ENCODE measurements around the gene MCF2L.

MCF2L gene

GRCh38 chr13:113143466-113144254, 174.6 kb downstream of the MCF2L start:
- H3K4me1 ChIP-seq (ENCODE audit: control insufficient read depth, low read depth, low read length), result no peaks in the 10 kb centered on the region
- no peaks in the 10 kb centered on the region for H3K27me3 ChIP-seq (ENCODE audit: control insufficient read depth, insufficient read depth, low read length)
- no peak overlapping the region for H3K4me3 ChIP-seq (ENCODE audit: low read length)
- H3K27ac ChIP-seq (ENCODE audit: low read length), result no peak overlapping the region
- no peaks in the 10 kb centered on the region for H3K36me3 ChIP-seq (ENCODE audit: control insufficient read depth, low read depth, low read length)
- no peak overlapping the region for H3K9ac ChIP-seq (ENCODE audit: low read length)
- no peaks in the 10 kb centered on the region for H3K9me3 ChIP-seq (ENCODE audit: control insufficient read depth, low read depth, low read length)

- Histone ChIP-seq H3K27me3 (ENCODE audit: control insufficient read depth, insufficient read depth, low read length) (no peaks in the 10 kb centered on the region), H3K36me3 (ENCODE audit: control insufficient read depth, low read depth, low read length) (no peaks in the 10 kb centered on the region)
Measured at GRCh38 chr13:113144255-113144629, 175.2 kb downstream of the MCF2L start.

GRCh38 chr13:113145496-113145895, 176.5 kb downstream of the MCF2L start:
- Histone ChIP-seq H3K27ac (ENCODE audit: low read length) (no peak overlapping the region), H3K27me3 (ENCODE audit: control insufficient read depth, insufficient read depth, low read length) (no peaks in the 10 kb centered on the region), H3K9ac (ENCODE audit: low read length) (no peak overlapping the region), H3K36me3 (ENCODE audit: control insufficient read depth, low read depth, low read length) (no peaks in the 10 kb centered on the region), H3K9me3 (ENCODE audit: control insufficient read depth, low read depth, low read length) (no peaks in the 10 kb centered on the region), H3K4me3 (ENCODE audit: low read length) (no peak overlapping the region), H3K4me1 (ENCODE audit: control insufficient read depth, low read depth, low read length) (no peaks in the 10 kb centered on the region)

More at GRCh38 chr13:113144255-113144629, 175.2 kb downstream of the MCF2L start:
- no peak overlapping the region for H3K27ac ChIP-seq (ENCODE audit: low read length)
- no peak overlapping the region for H3K9ac ChIP-seq (ENCODE audit: low read length)
- no peaks in the 10 kb centered on the region for H3K4me1 ChIP-seq (ENCODE audit: control insufficient read depth, low read depth, low read length)
- H3K9me3 ChIP-seq (ENCODE audit: control insufficient read depth, low read depth, low read length), result no peaks in the 10 kb centered on the region
- H3K4me3 ChIP-seq (ENCODE audit: low read length), result no peak overlapping the region

GRCh38 chr13:113145911-113146598, 177.0 kb downstream of the MCF2L start:
- Histone ChIP-seq H3K4me1 (ENCODE audit: control insufficient read depth, low read depth, low read length) (no peaks in the 10 kb centered on the region), H3K9ac (ENCODE audit: low read length) (no peak overlapping the region), H3K9me3 (ENCODE audit: control insufficient read depth, low read depth, low read length) (no peaks in the 10 kb centered on the region), H3K27ac (ENCODE audit: low read length) (no peak overlapping the region), H3K27me3 (ENCODE audit: control insufficient read depth, insufficient read depth, low read length) (no peaks in the 10 kb centered on the region), H3K4me3 (ENCODE audit: low read length) (no peak overlapping the region), H3K36me3 (ENCODE audit: control insufficient read depth, low read depth, low read length) (no peaks in the 10 kb centered on the region)

- no peak overlapping the region for H3K27ac ChIP-seq (ENCODE audit: low read length)
- H3K36me3 ChIP-seq (ENCODE audit: control insufficient read depth, low read depth, low read length), result no peaks in the 10 kb centered on the region
- no peak overlapping the region for H3K4me3 ChIP-seq (ENCODE audit: low read length)
- peaks cover 4% of the 10 kb centered on the region for H3K27me3 ChIP-seq (ENCODE audit: control insufficient read depth, insufficient read depth, low read length)
- H3K4me1 ChIP-seq (ENCODE audit: control insufficient read depth, low read depth, low read length), result no peaks in the 10 kb centered on the region
- no peak overlapping the region for H3K9ac ChIP-seq (ENCODE audit: low read length)
- H3K9me3 ChIP-seq (ENCODE audit: control insufficient read depth, low read depth, low read length), result no peaks in the 10 kb centered on the region
Measured at GRCh38 chr13:113146750-113147149, 177.7 kb downstream of the MCF2L start.

GRCh38 chr13:113147206-113147605, 178.2 kb downstream of the MCF2L start:
- peaks cover 9% of the 10 kb centered on the region for H3K27me3 ChIP-seq (ENCODE audit: control insufficient read depth, insufficient read depth, low read length)
- no peaks in the 10 kb centered on the region for H3K9me3 ChIP-seq (ENCODE audit: control insufficient read depth, low read depth, low read length)
- H3K27ac ChIP-seq (ENCODE audit: low read length), result no peak overlapping the region
- H3K4me3 ChIP-seq (ENCODE audit: low read length), result no peak overlapping the region
- no peaks in the 10 kb centered on the region for H3K36me3 ChIP-seq (ENCODE audit: control insufficient read depth, low read depth, low read length)
- H3K9ac ChIP-seq (ENCODE audit: low read length), result no peak overlapping the region
- H3K4me1 ChIP-seq (ENCODE audit: control insufficient read depth, low read depth, low read length), result no peaks in the 10 kb centered on the region

GRCh38 chr13:113148407-113148806, 179.4 kb downstream of the MCF2L start:
- Histone ChIP-seq H3K27me3 (ENCODE audit: control insufficient read depth, insufficient read depth, low read length) (peaks cover 21% of the 10 kb centered on the region), H3K9me3 (ENCODE audit: control insufficient read depth, low read depth, low read length) (no peaks in the 10 kb centered on the region), H3K4me3 (ENCODE audit: low read length) (no peak overlapping the region), H3K4me1 (ENCODE audit: control insufficient read depth, low read depth, low read length) (peaks cover 2% of the 10 kb centered on the region), H3K27ac (ENCODE audit: low read length) (no peak overlapping the region), H3K36me3 (ENCODE audit: control insufficient read depth, low read depth, low read length) (no peaks in the 10 kb centered on the region), H3K9ac (ENCODE audit: low read length) (no peak overlapping the region)

GRCh38 chr13:113148940-113149503, 180.0 kb downstream of the MCF2L start:
- Histone ChIP-seq H3K27me3 (ENCODE audit: control insufficient read depth, insufficient read depth, low read length) (peaks cover 24% of the 10 kb centered on the region), H3K9me3 (ENCODE audit: control insufficient read depth, low read depth, low read length) (no peaks in the 10 kb centered on the region), H3K27ac (ENCODE audit: low read length) (no peak overlapping the region), H3K4me1 (ENCODE audit: control insufficient read depth, low read depth, low read length) (peaks cover 5% of the 10 kb centered on the region), H3K4me3 (ENCODE audit: low read length) (no peak overlapping the region), H3K36me3 (ENCODE audit: control insufficient read depth, low read depth, low read length) (no peaks in the 10 kb centered on the region), H3K9ac (ENCODE audit: low read length) (no peak overlapping the region)

Measured in iPS-18a (cell line).